Lower leg skin (tissue), 3 donors: ENCODE results near the gene SEC14L5.

Source experiments
- POLR2A ChIP-seq, 2 donors: fragments of 450-650 bp; IDR thresholded peaks; one replicate each; pipeline ENCODE4 v1.6.1; 2016 to 2017; ENCODE audit warnings: antibody characterized with exemption in 2 of 2, mild to moderate bottlenecking in 1 of 2, moderate library complexity in 1 of 2
- TF ChIP-seq, protein P1 (sequence below), 3 donors: fragments of 450-650 bp; IDR thresholded peaks; one replicate each; pipeline ENCODE4 v1.5.1; 2016; ENCODE audit warnings: antibody characterized with exemption in 3 of 3, mild to moderate bottlenecking in 3 of 3, moderate library complexity in 2 of 3

GRCh38 chr16:4946917-4947316 is 11.2 kb upstream of the SEC14L5 start:
- TF ChIP-seq, protein P1, sequence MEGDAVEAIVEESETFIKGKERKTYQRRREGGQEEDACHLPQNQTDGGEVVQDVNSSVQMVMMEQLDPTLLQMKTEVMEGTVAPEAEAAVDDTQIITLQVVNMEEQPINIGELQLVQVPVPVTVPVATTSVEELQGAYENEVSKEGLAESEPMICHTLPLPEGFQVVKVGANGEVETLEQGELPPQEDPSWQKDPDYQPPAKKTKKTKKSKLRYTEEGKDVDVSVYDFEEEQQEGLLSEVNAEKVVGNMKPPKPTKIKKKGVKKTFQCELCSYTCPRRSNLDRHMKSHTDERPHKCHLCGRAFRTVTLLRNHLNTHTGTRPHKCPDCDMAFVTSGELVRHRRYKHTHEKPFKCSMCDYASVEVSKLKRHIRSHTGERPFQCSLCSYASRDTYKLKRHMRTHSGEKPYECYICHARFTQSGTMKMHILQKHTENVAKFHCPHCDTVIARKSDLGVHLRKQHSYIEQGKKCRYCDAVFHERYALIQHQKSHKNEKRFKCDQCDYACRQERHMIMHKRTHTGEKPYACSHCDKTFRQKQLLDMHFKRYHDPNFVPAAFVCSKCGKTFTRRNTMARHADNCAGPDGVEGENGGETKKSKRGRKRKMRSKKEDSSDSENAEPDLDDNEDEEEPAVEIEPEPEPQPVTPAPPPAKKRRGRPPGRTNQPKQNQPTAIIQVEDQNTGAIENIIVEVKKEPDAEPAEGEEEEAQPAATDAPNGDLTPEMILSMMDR (IDR thresholded peaks at IDR 0.05): no peak
- TF ChIP-seq POLR2A (IDR thresholded peaks at IDR 0.05): no peak
